HTERT RPE-1 (cell line): Measurements from ENCODE around the gene ABCC11.
"Not testable (repeated sequence)": the region's sequence is repeated elsewhere in the genome, so short reads cannot be mapped to it uniquely, and the experiment has no call there.

Source experiments
- in situ Hi-C: fragments of 300-500 bp; cut with MboI; formaldehyde crosslinking; loops from 4 replicates; pipeline ENCODE4 v1.14.3; 2020; ENCODE audit warnings: low sequenced_read_pairs

ABCC11 gene

DNA sequence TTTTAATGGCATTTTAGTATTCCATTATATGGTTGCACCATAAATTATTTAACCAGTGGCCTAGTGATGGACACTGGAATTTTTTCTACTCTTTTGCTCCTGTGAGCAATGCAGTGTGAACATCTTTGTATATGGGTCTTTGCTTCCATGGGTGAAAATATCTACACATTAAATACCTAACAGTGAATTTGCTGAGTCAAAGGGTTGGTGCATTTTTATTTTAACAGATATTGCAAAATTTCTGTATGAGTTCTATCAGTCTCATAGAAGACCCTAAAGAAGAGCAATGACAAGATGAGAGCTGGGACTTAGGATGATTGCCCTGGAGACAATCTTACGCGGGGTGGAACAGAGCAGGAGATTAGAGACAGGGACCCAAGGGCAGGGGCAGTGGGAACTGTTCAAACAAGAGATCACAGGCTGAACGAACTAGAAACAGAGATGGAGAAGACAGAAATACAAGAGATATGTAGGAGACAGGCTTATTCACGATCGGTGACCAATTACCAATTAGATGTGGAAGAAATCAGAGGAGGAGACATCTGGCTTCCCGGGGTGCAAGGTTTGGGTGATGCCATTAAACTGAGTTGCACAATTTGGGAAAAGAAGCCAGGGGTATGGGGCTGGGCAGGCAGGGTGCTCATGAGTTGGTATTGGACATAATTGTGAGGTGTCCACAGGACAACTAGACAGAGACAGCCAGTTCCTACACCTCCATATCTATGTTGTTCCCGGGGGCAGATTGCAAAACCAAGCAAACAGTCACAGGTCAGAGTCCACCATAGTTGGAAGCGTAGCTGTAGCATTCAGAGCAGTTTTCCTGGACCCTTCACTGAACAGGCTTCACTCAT lies 43.1 kb downstream of the ABCC11 start:
- in situ Hi-C loops = no loop called here

DNA sequence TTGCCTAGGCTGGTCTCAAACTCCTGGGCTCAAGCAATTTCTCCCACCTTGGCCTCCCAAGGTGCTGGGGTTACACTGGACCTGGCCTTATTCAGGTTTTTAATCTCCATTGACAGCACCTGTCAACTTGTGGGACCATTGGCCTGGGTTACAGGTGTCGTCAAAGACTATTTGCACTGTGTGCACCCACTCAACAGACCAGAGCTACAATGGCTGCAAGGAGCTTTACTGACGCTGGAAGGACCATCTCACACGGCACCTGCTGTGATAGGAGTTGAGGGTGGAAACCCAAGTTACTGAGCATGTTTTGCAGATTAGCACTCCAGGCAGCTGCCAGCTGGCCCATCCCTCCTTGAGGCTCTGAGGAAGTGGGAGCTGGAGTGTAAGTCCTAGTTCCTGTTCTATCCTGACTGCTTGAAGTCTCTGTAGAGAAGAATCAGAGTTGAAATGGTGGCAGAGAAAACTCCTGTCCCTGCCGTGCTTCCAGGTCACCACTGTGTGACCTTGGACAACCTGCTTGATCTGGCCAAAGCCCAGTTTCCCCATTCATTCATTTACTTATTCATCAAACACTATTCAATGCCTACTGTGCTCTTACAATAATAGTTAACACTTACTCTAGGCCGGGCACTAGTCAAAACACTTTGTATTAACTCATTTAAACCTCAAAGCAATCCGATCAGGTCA lies 45.7 kb downstream of the ABCC11 start:
- in situ Hi-C loops = no loop called here

GRCh38 chr16:48197294-48197693 lies 50.0 kb downstream of the ABCC11 start:
- in situ Hi-C loops = no loop called here

GRCh38 chr16:48194828-48195556 lies 52.3 kb downstream of the ABCC11 start:
- in situ Hi-C loops = no loop called here

- in situ Hi-C loops = no loop called here
These were observed 53.5 kb downstream of the ABCC11 start for GRCh38 chr16:48193846-48194245.

GRCh38 chr16:48188449-48189102 lies 58.8 kb downstream of the ABCC11 start:
- in situ Hi-C loops = no loop called here

GRCh38 chr16:48187779-48188178 lies 59.6 kb downstream of the ABCC11 start:
- in situ Hi-C loops = no loop called here

DNA sequence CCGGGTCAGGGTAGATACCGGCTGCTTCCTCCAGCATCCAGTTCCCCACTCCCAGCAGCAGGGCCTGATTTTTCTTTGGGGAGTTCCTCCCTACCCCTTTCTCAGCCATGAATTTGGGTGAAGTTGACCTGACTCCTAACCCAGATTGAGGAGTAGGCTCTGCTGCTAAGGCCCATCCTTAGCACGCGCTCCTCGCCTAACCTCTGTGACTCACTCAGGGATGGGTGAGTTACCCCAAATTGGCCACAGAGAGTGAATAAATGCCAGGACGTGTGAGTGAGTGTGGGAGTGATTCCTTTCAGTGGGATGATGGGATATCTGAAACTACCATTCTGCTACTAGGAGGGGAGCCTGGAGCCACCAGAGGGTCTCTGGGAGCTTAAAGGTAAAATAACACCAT lies 62.7 kb downstream of the ABCC11 start:
- in situ Hi-C loops = no loop called here

GRCh38 chr16:48182979-48183537 lies 64.3 kb downstream of the ABCC11 start:
- in situ Hi-C loops = no loop called here

- in situ Hi-C loops = not testable (repeated sequence)
These were observed 65.4 kb downstream of the ABCC11 start for GRCh38 chr16:48181746-48182520.

GRCh38 chr16:48180868-48181480 lies 66.4 kb downstream of the ABCC11 start:
- in situ Hi-C loops = no loop called here

DNA sequence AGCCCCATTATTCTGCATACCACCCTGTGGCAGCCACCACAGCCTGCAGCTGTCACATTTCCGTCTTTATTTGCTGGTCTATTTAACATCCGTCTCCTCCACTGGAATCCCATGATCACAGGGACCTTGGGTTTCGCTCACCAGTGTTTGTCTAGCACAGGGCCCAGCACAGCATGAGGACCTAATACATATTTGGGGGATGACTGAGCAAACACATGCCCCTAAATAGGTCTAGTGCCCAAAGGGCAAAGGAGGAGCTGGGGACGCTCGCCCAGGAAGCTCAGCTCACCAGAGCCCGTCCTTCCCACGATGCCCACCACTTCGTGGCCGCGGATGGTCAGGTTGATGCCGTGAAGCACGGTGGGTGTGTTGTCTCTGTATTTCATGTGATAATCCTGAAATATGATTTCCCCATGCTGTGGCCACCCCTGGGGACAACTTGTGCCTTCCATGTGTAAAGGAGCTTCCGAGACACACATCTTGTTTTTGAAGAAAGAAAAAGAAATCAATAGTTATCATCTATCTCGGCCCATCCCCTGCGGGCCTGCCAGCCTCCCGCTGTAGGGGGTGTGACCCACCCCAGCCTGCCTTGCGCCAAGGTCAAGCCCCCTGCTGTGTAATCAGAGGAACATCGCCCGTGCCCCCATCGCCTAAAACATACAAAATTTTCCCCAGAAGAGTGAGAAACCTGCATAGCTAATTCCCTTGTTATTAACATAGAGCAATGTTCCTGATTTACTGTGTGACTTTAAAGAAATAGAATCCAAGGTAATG lies 70.5 kb downstream of the ABCC11 start:
- in situ Hi-C loops = no loop called here

GRCh38 chr16:48173889-48174288 lies 73.5 kb downstream of the ABCC11 start:
- in situ Hi-C loops = no loop called here

GRCh38 chr16:48172682-48173081 lies 74.7 kb downstream of the ABCC11 start:
- in situ Hi-C loops = no loop called here

GRCh38 chr16:48169896-48170295 lies 77.4 kb downstream of the ABCC11 start:
- in situ Hi-C loops = no loop called here

DNA sequence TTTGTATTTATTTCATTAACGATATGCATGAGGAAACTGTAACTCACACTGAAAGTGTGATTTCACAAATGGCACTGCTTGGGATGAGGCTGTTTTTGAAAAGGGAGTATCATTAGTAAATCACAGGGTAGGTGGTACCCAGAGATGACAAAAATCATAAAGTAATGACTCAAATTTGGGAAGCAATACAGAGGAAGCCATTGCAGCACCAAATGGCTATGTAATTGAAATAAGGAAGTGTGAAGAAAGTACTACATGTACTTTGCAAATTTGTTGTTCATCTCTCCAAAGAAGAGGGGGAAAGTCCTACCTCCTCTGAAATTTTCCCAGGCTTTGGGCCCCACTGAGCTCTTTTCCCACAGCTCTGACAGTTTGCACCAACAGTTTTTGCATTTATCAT lies 79.3 kb downstream of the ABCC11 start:
- in situ Hi-C loops = no loop called here

GRCh38 chr16:48166617-48167016 lies 80.7 kb downstream of the ABCC11 start:
- in situ Hi-C loops = not testable (repeated sequence)

GRCh38 chr16:48165961-48166578 lies 81.3 kb downstream of the ABCC11 start:
- in situ Hi-C loops = no loop called here
